BLaER1 (cell line): ENCODE measurements around the gene SYT6.

ENCODE experiments used
- H3K27ac ChIP-seq: shearing (Covaris generic); formaldehyde crosslinking; 2 replicates; pipeline ENCODE4 v1.8.1; 2022
- H3K27me3 ChIP-seq: shearing (Covaris generic); formaldehyde crosslinking; 2 replicates; pipeline ENCODE4 v1.8.1; 2022
- H3K36me3 ChIP-seq: shearing (Covaris generic); formaldehyde crosslinking; 2 replicates; pipeline ENCODE4 v1.8.1; 2022
- H3K4me1 ChIP-seq: shearing (Covaris generic); formaldehyde crosslinking; 2 replicates; pipeline ENCODE4 v1.8.1; 2022
- H3K4me2 ChIP-seq: shearing (Covaris generic); formaldehyde crosslinking; 2 replicates; pipeline ENCODE4 v1.8.1; 2022
- H3K4me3 ChIP-seq: shearing (Covaris generic); formaldehyde crosslinking; 2 replicates; pipeline ENCODE4 v1.8.1; 2022
- H3K9ac ChIP-seq: shearing (Covaris generic); formaldehyde crosslinking; 2 replicates; pipeline ENCODE4 v1.8.1; 2022
- H3K9me3 ChIP-seq: shearing (Covaris generic); formaldehyde crosslinking; 2 replicates; pipeline ENCODE4 v1.8.1; 2022
- H4K20me1 ChIP-seq: shearing (Covaris generic); formaldehyde crosslinking; 2 replicates; pipeline ENCODE4 v1.8.1; 2022
- Cebpa-rat ChIP-seq: shearing (Covaris generic); IDR thresholded peaks from 2 replicates; pipeline ENCODE4 v1.8.1; 2022

The SYT6 gene

GRCh38 chr1:114111731-114112641 lies 41.7 kb downstream of the SYT6 start:
- Histone ChIP-seq H3K27me3 (no peaks in the 10 kb centered on the region), H3K9me3 (no peaks in the 10 kb centered on the region), H3K9ac (no peak overlapping the region), H3K4me2 (peak overlapping the region; percentile 76), H3K36me3 (no peaks in the 10 kb centered on the region), H4K20me1 (no peaks in the 10 kb centered on the region), H3K27ac (peak overlapping the region; percentile 39; the same call in 1 of the 2 replicates), H3K4me1 (peaks cover 68% of the 10 kb centered on the region), H3K4me3 (no peak overlapping the region)
- TF ChIP-seq Cebpa-rat: no peak

- H3K36me3 ChIP-seq: no peaks in the 10 kb centered on the region
- no peaks in the 10 kb centered on the region for H4K20me1 ChIP-seq
- no peak overlapping the region for H3K27ac ChIP-seq
- peaks cover 72% of the 10 kb centered on the region for H3K4me1 ChIP-seq
- H3K4me3 ChIP-seq: no peak overlapping the region
- no peak overlapping the region for H3K9ac ChIP-seq
- no peaks in the 10 kb centered on the region for H3K27me3 ChIP-seq
- no peak overlapping the region for H3K4me2 ChIP-seq
- no peaks in the 10 kb centered on the region for H3K9me3 ChIP-seq
- no peak for TF ChIP-seq Cebpa-rat
Measured at GRCh38 chr1:114109981-114110380, 43.7 kb downstream of the SYT6 start.

DNA sequence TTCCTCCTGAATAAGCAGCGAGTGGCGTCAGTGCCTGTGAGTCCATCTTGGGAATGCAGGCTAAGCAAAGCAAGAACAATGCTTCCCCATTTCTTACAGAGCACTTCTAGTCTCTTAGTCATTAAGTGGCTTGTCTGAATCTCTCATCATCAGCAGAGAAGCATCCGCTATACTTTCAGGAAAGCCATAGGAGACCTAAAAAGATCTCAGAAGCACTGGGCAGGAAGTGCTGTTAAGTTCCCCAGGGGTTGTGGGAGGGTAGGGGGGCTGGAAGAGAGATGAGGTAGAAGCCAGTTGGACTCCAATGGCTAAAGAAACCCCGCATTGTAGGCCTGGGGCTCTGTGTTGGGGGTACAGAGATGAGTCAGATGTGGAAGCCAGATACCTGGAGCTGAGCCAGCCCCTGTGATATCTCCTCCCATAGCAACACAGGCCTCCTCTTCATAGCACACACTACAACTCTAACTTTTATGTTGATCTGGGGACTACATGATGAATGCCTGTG lies 44.9 kb downstream of the SYT6 start:
- peak overlapping the region; percentile 66 for H3K4me2 ChIP-seq
- peaks cover 68% of the 10 kb centered on the region for H3K4me1 ChIP-seq
- H3K27ac ChIP-seq: no peak overlapping the region; the same call in 1 of the 2 replicates
- no peaks in the 10 kb centered on the region for H4K20me1 ChIP-seq
- TF ChIP-seq Cebpa-rat: no peak
- no peaks in the 10 kb centered on the region for H3K36me3 ChIP-seq
- H3K9ac ChIP-seq: no peak overlapping the region
- no peaks in the 10 kb centered on the region for H3K27me3 ChIP-seq
- no peaks in the 10 kb centered on the region for H3K9me3 ChIP-seq
- H3K4me3 ChIP-seq: no peak overlapping the region

DNA sequence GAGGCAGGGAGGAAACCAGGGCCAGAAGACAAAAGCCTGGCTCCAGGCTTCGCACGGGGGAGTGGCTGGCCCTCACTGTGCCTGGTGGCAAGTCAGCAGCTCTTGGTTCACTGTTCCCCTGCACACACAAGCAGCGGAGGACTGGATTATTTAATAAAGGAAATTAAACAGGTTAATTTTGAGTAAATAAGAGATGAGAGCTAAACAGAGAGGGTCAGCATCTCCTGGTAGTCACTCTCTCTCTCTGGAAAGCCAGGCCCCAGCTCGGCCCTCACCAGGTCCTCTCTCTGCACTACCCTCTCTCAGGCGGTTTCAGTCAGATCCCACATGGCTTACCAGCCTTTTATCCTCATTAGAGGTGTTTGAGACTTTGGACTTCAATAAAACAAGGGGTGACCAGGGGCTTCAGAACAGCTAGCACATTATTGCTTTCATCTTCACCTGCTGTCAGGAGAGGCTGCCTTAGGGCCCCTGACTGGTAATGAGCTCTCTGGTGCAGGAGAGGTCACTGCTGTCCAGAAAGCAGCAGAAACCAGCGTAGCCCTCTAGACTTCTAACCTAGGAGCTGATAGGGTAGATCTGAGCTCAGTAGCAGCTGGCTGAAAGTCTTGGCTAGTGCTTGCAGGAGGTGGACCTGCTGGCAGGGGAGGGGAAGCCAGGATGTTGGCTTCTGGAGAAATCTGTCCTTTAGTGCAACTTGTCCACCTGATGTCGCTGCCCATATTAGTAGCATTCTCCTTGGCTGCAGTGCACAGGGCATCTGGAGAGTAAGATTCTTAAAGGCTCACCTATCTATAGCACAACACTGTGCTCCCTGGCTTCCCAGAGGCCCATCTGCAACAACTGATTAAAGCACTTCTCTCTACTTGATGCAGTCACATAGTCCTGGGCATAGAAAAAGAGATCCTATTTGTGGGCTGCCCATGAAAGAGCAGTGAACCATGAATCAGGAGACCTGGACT lies 45.9 kb downstream of the SYT6 start:
- Histone ChIP-seq H3K4me2 (peak overlapping the region; percentile 66), H3K27me3 (no peaks in the 10 kb centered on the region)
- no peak for TF ChIP-seq Cebpa-rat

GRCh38 chr1:114105421-114105979 lies 48.2 kb downstream of the SYT6 start:
- Histone ChIP-seq H3K4me3 (no peak overlapping the region), H3K36me3 (no peaks in the 10 kb centered on the region), H3K4me2 (peak overlapping the region; percentile 6; the same call in 1 of the 2 replicates), H3K4me1 (peaks cover 54% of the 10 kb centered on the region), H3K9ac (no peak overlapping the region), H3K9me3 (no peaks in the 10 kb centered on the region), H3K27ac (no peak overlapping the region), H4K20me1 (no peaks in the 10 kb centered on the region), H3K27me3 (no peaks in the 10 kb centered on the region)
- no peak for TF ChIP-seq Cebpa-rat

More for the DNA sequence above, 45.9 kb downstream of the SYT6 start:
- H4K20me1 ChIP-seq: no peaks in the 10 kb centered on the region
- H3K4me1 ChIP-seq: peaks cover 64% of the 10 kb centered on the region
- H3K9me3 ChIP-seq: no peaks in the 10 kb centered on the region
- H3K4me3 ChIP-seq: no peak overlapping the region
- H3K9ac ChIP-seq: no peak overlapping the region
- H3K27ac ChIP-seq: no peak overlapping the region
- H3K36me3 ChIP-seq: no peaks in the 10 kb centered on the region

GRCh38 chr1:114104949-114105348 lies 48.7 kb downstream of the SYT6 start:
- no peak for TF ChIP-seq Cebpa-rat
- Histone ChIP-seq H3K4me3 (no peak overlapping the region), H3K4me1 (peaks cover 54% of the 10 kb centered on the region), H3K36me3 (no peaks in the 10 kb centered on the region), H3K27me3 (no peaks in the 10 kb centered on the region), H3K9ac (no peak overlapping the region), H3K9me3 (no peaks in the 10 kb centered on the region), H3K4me2 (peak overlapping the region; percentile 6; the same call in 1 of the 2 replicates), H4K20me1 (no peaks in the 10 kb centered on the region), H3K27ac (no peak overlapping the region)

GRCh38 chr1:114103992-114104391 lies 49.7 kb downstream of the SYT6 start:
- no peak overlapping the region for H3K4me3 ChIP-seq
- TF ChIP-seq Cebpa-rat: no peak
- H3K9ac ChIP-seq: no peak overlapping the region
- no peaks in the 10 kb centered on the region for H3K36me3 ChIP-seq
- no peaks in the 10 kb centered on the region for H3K27me3 ChIP-seq
- no peaks in the 10 kb centered on the region for H3K9me3 ChIP-seq
- peaks cover 44% of the 10 kb centered on the region for H3K4me1 ChIP-seq
- no peaks in the 10 kb centered on the region for H4K20me1 ChIP-seq
- H3K27ac ChIP-seq: 0 out of 2 replicates have a peak overlapping the region, but pooled peaks have one; percentile 5
- H3K4me2 ChIP-seq: peak overlapping the region; percentile 67

DNA sequence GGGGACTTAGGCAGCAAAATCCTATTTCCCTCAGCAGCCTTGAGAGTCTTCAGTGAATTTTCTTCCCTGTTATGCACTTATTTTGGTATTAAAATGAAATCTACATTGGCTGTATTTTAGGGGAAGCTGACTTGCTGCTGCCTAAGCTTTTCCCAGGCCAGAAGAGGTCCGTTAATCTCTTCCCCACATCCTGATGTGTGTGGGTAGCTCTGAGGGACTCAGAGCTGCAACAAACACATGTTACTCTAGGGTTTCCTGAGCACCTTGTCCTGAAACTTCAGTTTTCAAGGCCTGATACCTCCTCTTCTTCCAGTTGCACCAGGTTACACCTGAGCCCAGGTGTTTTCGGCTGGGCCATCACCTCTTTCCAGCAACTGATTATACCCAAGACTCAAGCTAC lies 51.5 kb downstream of the SYT6 start:
- H3K27ac ChIP-seq: no peak overlapping the region
- H3K4me2 ChIP-seq: no peak overlapping the region
- H4K20me1 ChIP-seq: no peaks in the 10 kb centered on the region
- no peak for TF ChIP-seq Cebpa-rat
- H3K4me1 ChIP-seq: peaks cover 26% of the 10 kb centered on the region
- H3K27me3 ChIP-seq: no peaks in the 10 kb centered on the region
- no peak overlapping the region for H3K9ac ChIP-seq
- H3K9me3 ChIP-seq: no peaks in the 10 kb centered on the region
- no peaks in the 10 kb centered on the region for H3K36me3 ChIP-seq
- H3K4me3 ChIP-seq: no peak overlapping the region

- no peak overlapping the region for H3K9ac ChIP-seq
- H3K27ac ChIP-seq: no peak overlapping the region
- no peaks in the 10 kb centered on the region for H4K20me1 ChIP-seq
- no peaks in the 10 kb centered on the region for H3K9me3 ChIP-seq
- H3K4me1 ChIP-seq: peaks cover 15% of the 10 kb centered on the region
- no peak overlapping the region for H3K4me3 ChIP-seq
- no peak overlapping the region for H3K4me2 ChIP-seq
- no peak for TF ChIP-seq Cebpa-rat
- no peaks in the 10 kb centered on the region for H3K36me3 ChIP-seq
- no peaks in the 10 kb centered on the region for H3K27me3 ChIP-seq
Measured at GRCh38 chr1:114100148-114100547, 53.5 kb downstream of the SYT6 start.
